ENCODE results near the gene EGFR.

DNA sequence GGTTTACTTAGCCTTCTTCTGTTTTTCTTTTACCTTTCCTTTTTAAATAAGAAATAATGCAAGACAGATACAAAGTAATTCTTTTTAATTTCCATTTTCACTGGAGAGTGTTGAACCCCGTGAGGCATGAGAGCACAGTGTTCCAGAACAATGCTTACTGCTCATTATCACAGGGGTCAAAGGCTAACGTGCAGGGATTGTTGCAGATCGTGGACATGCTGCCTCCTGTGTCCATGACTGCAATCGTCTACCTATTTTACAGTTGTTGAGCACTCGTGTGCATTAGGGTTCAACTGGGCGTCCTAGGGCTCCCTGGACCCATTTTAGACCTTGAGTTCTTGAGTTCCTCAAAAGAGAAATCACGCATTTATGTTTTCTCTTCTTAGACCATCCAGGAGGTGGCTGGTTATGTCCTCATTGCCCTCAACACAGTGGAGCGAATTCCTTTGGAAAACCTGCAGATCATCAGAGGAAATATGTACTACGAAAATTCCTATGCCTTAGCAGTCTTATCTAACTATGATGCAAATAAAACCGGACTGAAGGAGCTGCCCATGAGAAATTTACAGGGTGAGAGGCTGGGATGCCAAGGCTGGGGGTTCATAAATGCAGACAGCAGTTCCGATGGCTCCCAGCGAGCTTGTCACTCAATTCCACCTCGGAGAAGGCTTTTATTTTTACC lies 124.2 kb downstream of the EGFR start:
- TF ChIP-seq POLR2A (IDR thresholded peaks at IDR 0.05) = no peak
- TF ChIP-seq, protein P1, sequence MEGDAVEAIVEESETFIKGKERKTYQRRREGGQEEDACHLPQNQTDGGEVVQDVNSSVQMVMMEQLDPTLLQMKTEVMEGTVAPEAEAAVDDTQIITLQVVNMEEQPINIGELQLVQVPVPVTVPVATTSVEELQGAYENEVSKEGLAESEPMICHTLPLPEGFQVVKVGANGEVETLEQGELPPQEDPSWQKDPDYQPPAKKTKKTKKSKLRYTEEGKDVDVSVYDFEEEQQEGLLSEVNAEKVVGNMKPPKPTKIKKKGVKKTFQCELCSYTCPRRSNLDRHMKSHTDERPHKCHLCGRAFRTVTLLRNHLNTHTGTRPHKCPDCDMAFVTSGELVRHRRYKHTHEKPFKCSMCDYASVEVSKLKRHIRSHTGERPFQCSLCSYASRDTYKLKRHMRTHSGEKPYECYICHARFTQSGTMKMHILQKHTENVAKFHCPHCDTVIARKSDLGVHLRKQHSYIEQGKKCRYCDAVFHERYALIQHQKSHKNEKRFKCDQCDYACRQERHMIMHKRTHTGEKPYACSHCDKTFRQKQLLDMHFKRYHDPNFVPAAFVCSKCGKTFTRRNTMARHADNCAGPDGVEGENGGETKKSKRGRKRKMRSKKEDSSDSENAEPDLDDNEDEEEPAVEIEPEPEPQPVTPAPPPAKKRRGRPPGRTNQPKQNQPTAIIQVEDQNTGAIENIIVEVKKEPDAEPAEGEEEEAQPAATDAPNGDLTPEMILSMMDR (IDR thresholded peaks at IDR 0.05) = peak in 1 of 4 donors; percentile 8

Measured in right lobe of liver (tissue), 4 donors.